Parathyroid adenoma (tissue), 2 donors: Measurements from ENCODE around the gene KRT16.

Experiments used
- H2AFZ ChIP-seq: fragments of 300-600 bp; sonication (generic); one replicate; pipeline ENCODE4 v1.7.0; 2017; ENCODE audit warnings: antibody characterized with exemption, mild to moderate bottlenecking
- H3K27ac ChIP-seq: fragments of 300-600 bp; sonication (generic); one replicate; pipeline ENCODE4 v1.7.0; 2017
- H3K27me3 ChIP-seq: fragments of 300-600 bp; sonication (generic); one replicate; pipeline ENCODE4 v1.7.0; 2017; ENCODE audit warnings: low read length; ENCODE audit not compliant: control insufficient read depth, insufficient read depth
- H3K36me3 ChIP-seq: fragments of 300-600 bp; sonication (generic); one replicate; pipeline ENCODE4 v1.7.0; 2017; ENCODE audit warnings: low read length; ENCODE audit not compliant: control insufficient read depth, insufficient read depth
- H3K4me1 ChIP-seq: fragments of 300-600 bp; sonication (generic); one replicate; pipeline ENCODE4 v1.7.0; 2017; ENCODE audit warnings: control low read depth
- H3K4me2 ChIP-seq: fragments of 300-600 bp; sonication (generic); one replicate; pipeline ENCODE4 v1.7.0; 2017; ENCODE audit warnings: low read length
- H3K4me3 ChIP-seq: fragments of 300-600 bp; sonication (generic); one replicate; pipeline ENCODE4 v1.7.0; 2017; ENCODE audit warnings: low read depth, low read length
- H3K79me2 ChIP-seq: fragments of 300-600 bp; sonication (generic); one replicate; pipeline ENCODE4 v1.7.0; 2017; ENCODE audit warnings: control low read depth
- H3K9ac ChIP-seq: fragments of 300-600 bp; sonication (generic); one replicate; pipeline ENCODE4 v1.7.0; 2017; ENCODE audit warnings: mild to moderate bottlenecking
- H3K9me3 ChIP-seq: fragments of 300-600 bp; sonication (generic); one replicate; pipeline ENCODE4 v1.7.0; 2017; ENCODE audit warnings: low read length; ENCODE audit not compliant: control insufficient read depth
- CTCF ChIP-seq: fragments of 300-600 bp; sonication (generic); IDR thresholded peaks from one replicate; pipeline ENCODE4 v1.7.0; 2017; ENCODE audit warnings: antibody characterized with exemption, mild to moderate bottlenecking
- donor health status: primary hyperparathyroidism.

KRT16 gene

GRCh38 chr17:41653892-41654677 is 41.5 kb upstream of the KRT16 start:
- Histone ChIP-seq H3K27me3 (no peaks in the 10 kb centered on the region), H3K4me1 (peaks cover 51% of the 10 kb centered on the region), H2AFZ (peak overlapping the region; percentile 94), H3K4me2 (no peak overlapping the region), H3K9ac (no peak overlapping the region), H3K36me3 (no peaks in the 10 kb centered on the region), H3K4me3 (no peak overlapping the region), H3K27ac (peak overlapping the region; percentile 99), H3K9me3 (no peaks in the 10 kb centered on the region), H3K79me2 (no peaks in the 10 kb centered on the region)
- no peak for TF ChIP-seq CTCF

- no peak overlapping the region for H3K9ac ChIP-seq
- H3K27ac ChIP-seq = peak overlapping the region; percentile 99
- H3K79me2 ChIP-seq = no peaks in the 10 kb centered on the region
- peaks cover 55% of the 10 kb centered on the region for H3K4me1 ChIP-seq
- peak overlapping the region; percentile 94 for H2AFZ ChIP-seq
- no peaks in the 10 kb centered on the region for H3K36me3 ChIP-seq
- no peak overlapping the region for H3K4me3 ChIP-seq
- no peak for TF ChIP-seq CTCF
- H3K4me2 ChIP-seq = no peak overlapping the region
- H3K9me3 ChIP-seq = no peaks in the 10 kb centered on the region
- H3K27me3 ChIP-seq = no peaks in the 10 kb centered on the region
These were observed 40.9 kb upstream of the KRT16 start for GRCh38 chr17:41653421-41653820.

- TF ChIP-seq CTCF = no peak
- H3K4me2 ChIP-seq = no peak overlapping the region
- peaks cover 58% of the 10 kb centered on the region for H3K4me1 ChIP-seq
- H3K36me3 ChIP-seq = no peaks in the 10 kb centered on the region
- no peaks in the 10 kb centered on the region for H3K9me3 ChIP-seq
- H3K79me2 ChIP-seq = no peaks in the 10 kb centered on the region
- H2AFZ ChIP-seq = no peak overlapping the region
- H3K27me3 ChIP-seq = no peaks in the 10 kb centered on the region
- peak overlapping the region; percentile 99 for H3K27ac ChIP-seq
- H3K9ac ChIP-seq = no peak overlapping the region
- H3K4me3 ChIP-seq = no peak overlapping the region
These were observed 39.9 kb upstream of the KRT16 start for GRCh38 chr17:41652461-41652970.

- no peak overlapping the region for H3K9ac ChIP-seq
- H3K27ac ChIP-seq = peak overlapping the region; percentile 16
These were observed 39.3 kb upstream of the KRT16 start for GRCh38 chr17:41651625-41652460.

More at GRCh38 chr17:41651625-41652460, 39.3 kb upstream of the KRT16 start:
- H3K79me2 ChIP-seq = no peaks in the 10 kb centered on the region
- TF ChIP-seq CTCF = no peak
- H3K36me3 ChIP-seq = no peaks in the 10 kb centered on the region
- no peak overlapping the region for H3K4me2 ChIP-seq
- H3K27me3 ChIP-seq = no peaks in the 10 kb centered on the region
- peaks cover 56% of the 10 kb centered on the region for H3K4me1 ChIP-seq
- H2AFZ ChIP-seq = peak overlapping the region; percentile 64
- no peak overlapping the region for H3K4me3 ChIP-seq
- H3K9me3 ChIP-seq = no peaks in the 10 kb centered on the region
